Peyer's patch (tissue), 4 donors: ENCODE results near the gene LTV1. TPM values are rescaled to one million over a fixed set of nuclear protein-coding genes. Genes with fewer than 3 reads are reported as not detected.

ENCODE experiments used
- DNase-seq, 3 donors: peaks; one replicate each; pipeline ENCODE4 v3.0.0-alpha.2; 2017 to 2019
- H3K27ac ChIP-seq, 4 donors: fragments of 200-600 bp; sonication (generic); one replicate each; pipeline ENCODE4 v1.5.1; 2016 to 2019
- H3K27me3 ChIP-seq, 2 donors: fragments of 200-600 bp; sonication (generic); one replicate each; pipeline ENCODE4 v1.5.1; 2019
- H3K36me3 ChIP-seq, 3 donors: fragments of 200-600 bp; sonication (generic); one replicate each; pipeline ENCODE4 v1.5.1; 2016 to 2019
- H3K4me1 ChIP-seq, 4 donors: fragments of 200-600 bp; sonication (generic); one replicate each; pipeline ENCODE4 v1.5.1; 2016 to 2019
- H3K4me3 ChIP-seq, 4 donors: fragments of 200-600 bp; sonication (generic); 1 replicate in 3 of 4; 2 replicates in 1 of 4; pipeline ENCODE4 v1.5.1; 2016 to 2019; ENCODE audit warnings: mild to moderate bottlenecking in 1 of 4
- H3K9me3 ChIP-seq, 4 donors: fragments of 200-600 bp; sonication (generic); one replicate each; pipeline ENCODE4 v1.5.1; 2016 to 2019; ENCODE audit warnings: mild to moderate bottlenecking in 1 of 4
- CTCF ChIP-seq, 6 experiments: fragments of 450-650 bp in 4 of 6; fragments of 200-600 bp in 2 of 6; sonication (generic) in 1 of 6; IDR thresholded peaks; one replicate each; pipeline ENCODE4 v1.5.1; 2017 to 2019; ENCODE audit warnings: antibody characterized with exemption in 6 of 6, mild to moderate bottlenecking in 3 of 6, moderate library complexity in 1 of 6
- POLR2A ChIP-seq, 2 donors: fragments of 450-650 bp; IDR thresholded peaks; one replicate each; pipeline ENCODE4 v1.5.1; 2017; ENCODE audit warnings: antibody characterized with exemption in 2 of 2, mild to moderate bottlenecking in 2 of 2, moderate library complexity in 2 of 2
- total RNA-seq, 4 donors: library from RNA; depleted of rRNA; stranded (reverse); fragments of >200 nt; gene quantifications; one replicate each; pipeline ENCODE4 v1.1.0, GENCODE V29; 2016

The LTV1 gene
- total RNA-seq, 4 donors from 2014 or later = 10.7 to 23.9 (median 11.1) TPM

DNA sequence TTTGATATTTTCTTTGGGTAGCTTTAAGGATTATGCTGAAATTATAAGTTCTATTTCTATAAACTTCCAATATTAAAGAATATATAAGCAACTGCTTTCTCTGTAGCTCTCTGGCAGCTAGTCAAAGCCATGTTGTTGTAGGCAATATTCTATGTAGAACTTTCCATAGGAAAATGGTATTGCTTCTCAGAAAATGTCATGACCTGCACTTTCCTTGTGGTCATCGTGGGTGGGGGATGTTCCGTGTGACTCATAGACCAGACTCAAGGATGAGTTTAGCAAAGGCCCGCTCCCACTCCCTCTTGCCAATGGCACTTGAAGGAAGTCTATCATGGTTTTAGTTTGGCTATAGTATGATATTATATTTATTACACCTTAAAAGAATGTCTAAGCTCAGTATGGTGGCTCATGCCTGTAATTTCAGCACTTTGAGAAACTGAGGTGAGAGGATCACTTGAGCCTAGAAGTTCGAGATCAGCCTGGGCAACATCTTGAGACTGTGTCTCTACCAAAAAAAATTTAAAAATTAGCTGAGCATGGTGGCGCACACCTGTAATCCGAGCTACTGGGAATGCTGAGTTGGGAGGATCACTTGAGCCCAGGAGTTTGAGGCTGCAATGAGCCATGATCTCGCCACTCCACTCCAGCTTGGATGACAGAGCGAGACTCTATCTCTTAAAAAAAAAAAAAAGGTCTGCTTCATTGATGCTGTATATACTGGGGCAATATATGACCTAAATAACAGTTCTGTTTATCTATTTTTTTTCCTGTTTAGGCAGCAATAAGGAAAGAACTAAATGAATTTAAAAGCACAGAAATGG lies 36.6 kb upstream of the LTV1 start:
- Histone ChIP-seq H3K4me3 (no peak overlapping the region), H3K27ac (no peak overlapping the region), H3K27me3 (no peaks in the 10 kb centered on the region), H3K36me3 (peaks cover 0 to 6% (median 0%) of the 10 kb centered on the region in 3 donors), H3K9me3 (no peaks in the 10 kb centered on the region), H3K4me1 (no peaks in the 10 kb centered on the region)
- DNase-seq = no peak
- TF ChIP-seq CTCF (IDR thresholded peaks at IDR 0.05) (no peak), POLR2A (IDR thresholded peaks at IDR 0.05) (no peak)

GRCh38 chr6:143807103-143807772 lies 35.9 kb upstream of the LTV1 start:
- H3K4me1 ChIP-seq = no peaks in the 10 kb centered on the region
- H3K9me3 ChIP-seq = no peaks in the 10 kb centered on the region
- no peak for TF ChIP-seq POLR2A (IDR thresholded peaks at IDR 0.05)
- no peak for TF ChIP-seq CTCF (IDR thresholded peaks at IDR 0.05)
- no peak for DNase-seq
- H3K27me3 ChIP-seq = no peaks in the 10 kb centered on the region
- peaks cover 0 to 6% (median 0%) of the 10 kb centered on the region in 3 donors for H3K36me3 ChIP-seq
- no peak overlapping the region for H3K27ac ChIP-seq
- no peak overlapping the region for H3K4me3 ChIP-seq

DNA sequence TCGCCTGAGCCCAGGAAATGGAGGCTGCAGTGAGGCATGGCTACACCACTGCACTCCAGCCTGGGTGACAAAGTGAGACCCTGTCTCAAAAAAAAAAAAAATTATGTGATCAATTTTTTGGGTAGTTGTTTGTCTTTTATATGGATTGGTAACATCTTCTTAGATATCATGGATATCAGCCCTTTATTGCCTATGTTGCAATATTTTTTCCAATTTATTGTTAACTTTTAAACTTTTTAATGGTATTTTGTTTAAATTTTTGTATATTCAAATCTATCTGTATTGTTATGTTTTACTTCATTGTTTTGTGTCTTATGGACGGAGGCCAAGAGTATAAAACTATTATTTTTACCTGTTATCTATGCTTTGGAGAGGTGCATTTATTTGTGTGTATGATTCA lies 32.4 kb upstream of the LTV1 start:
- Histone ChIP-seq H3K36me3 (peaks cover 0 to 6% (median 0%) of the 10 kb centered on the region in 3 donors), H3K9me3 (no peaks in the 10 kb centered on the region), H3K4me1 (no peaks in the 10 kb centered on the region), H3K27ac (no peak overlapping the region), H3K27me3 (no peaks in the 10 kb centered on the region), H3K4me3 (no peak overlapping the region)
- TF ChIP-seq CTCF (IDR thresholded peaks at IDR 0.05) (no peak), POLR2A (IDR thresholded peaks at IDR 0.05) (no peak)
- no peak for DNase-seq

DNA sequence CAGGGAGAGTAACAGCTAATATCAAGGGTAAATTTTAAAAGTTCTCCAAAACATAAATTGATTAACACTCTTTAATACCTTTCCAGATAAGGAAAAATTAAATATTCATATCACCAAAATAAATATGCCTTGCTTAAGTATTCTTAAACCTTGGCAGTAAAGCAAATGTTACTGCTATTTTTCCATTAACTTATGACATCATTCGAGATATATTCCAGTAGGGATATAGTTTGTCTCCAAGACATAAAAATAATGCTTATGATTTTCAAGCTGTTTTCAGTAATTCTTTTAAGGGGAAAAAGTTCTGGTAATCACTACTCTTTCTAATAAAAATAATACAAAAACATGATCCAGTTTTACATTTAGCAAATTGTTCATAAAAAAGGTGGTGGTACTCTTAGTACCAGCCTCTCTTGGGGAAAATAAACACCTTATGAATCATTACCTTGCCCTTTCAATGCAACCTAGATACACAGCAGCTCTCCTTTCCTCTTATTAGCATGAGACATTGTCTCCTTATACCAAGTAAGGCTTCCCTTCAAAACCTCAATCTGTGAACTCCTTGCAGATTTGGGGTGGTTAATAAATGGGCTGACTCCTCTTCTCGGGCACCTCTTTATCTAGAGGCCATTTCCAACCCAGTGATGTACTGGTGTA lies 31.5 kb upstream of the LTV1 start:
- Histone ChIP-seq H3K9me3 (no peaks in the 10 kb centered on the region), H3K27ac (no peak overlapping the region), H3K36me3 (peaks cover 0 to 6% (median 0%) of the 10 kb centered on the region in 3 donors), H3K4me1 (no peaks in the 10 kb centered on the region), H3K27me3 (no peaks in the 10 kb centered on the region), H3K4me3 (no peak overlapping the region)
- TF ChIP-seq CTCF (IDR thresholded peaks at IDR 0.05) = no peak
- TF ChIP-seq POLR2A (IDR thresholded peaks at IDR 0.05) = no peak
- DNase-seq = no peak

- H3K27me3 ChIP-seq = no peaks in the 10 kb centered on the region
- no peak for DNase-seq
- no peak overlapping the region for H3K4me3 ChIP-seq
- TF ChIP-seq POLR2A (IDR thresholded peaks at IDR 0.05) (no peak), CTCF (IDR thresholded peaks at IDR 0.05) (no peak)
- H3K4me1 ChIP-seq = no peaks in the 10 kb centered on the region
- no peak overlapping the region for H3K27ac ChIP-seq
- no peaks in the 10 kb centered on the region for H3K9me3 ChIP-seq
- H3K36me3 ChIP-seq = no peaks in the 10 kb centered on the region
Observed at GRCh38 chr6:143817621-143818020, 25.5 kb upstream of the LTV1 start.
